Adipocyte (in vitro differentiated cells): Measurements from ENCODE around the gene ATF6B.
A peak's percentile ranks its signal among the peaks of the same experiment; 100 is the strongest.

Experiments used
- DNase-seq: peaks from one replicate; pipeline ENCODE4 v3.0.0-alpha.2; 2015; ENCODE audit warnings: low read depth
- H3K27me3 ChIP-seq: replicated peaks from 2 replicates; pipeline ENCODE4 v1.7.0; 2013; ENCODE audit warnings: mild to moderate bottlenecking, low read length, moderate library complexity; ENCODE audit not compliant: control insufficient read depth, insufficient read depth
- H3K36me3 ChIP-seq: 2 replicates; pipeline ENCODE4 v1.7.0; 2013; ENCODE audit warnings: low read length, mild to moderate bottlenecking, moderate library complexity; ENCODE audit not compliant: control insufficient read depth, insufficient read depth, severe bottlenecking
- H3K4me1 ChIP-seq: 2 replicates; pipeline ENCODE4 v1.7.0; 2013; ENCODE audit warnings: mild to moderate bottlenecking, low read length, moderate library complexity; ENCODE audit not compliant: control insufficient read depth, insufficient read depth
- H3K4me3 ChIP-seq: 2 replicates; pipeline ENCODE4 v1.7.0; 2013; ENCODE audit warnings: mild to moderate bottlenecking, low read length, moderate library complexity
- H3K9ac ChIP-seq: 2 replicates; pipeline ENCODE4 v1.7.0; 2013; ENCODE audit warnings: mild to moderate bottlenecking, low read length, moderate library complexity
- H3K9me3 ChIP-seq: 2 replicates; pipeline ENCODE4 v1.7.0; 2013; ENCODE audit warnings: mild to moderate bottlenecking, low read length, moderate library complexity; ENCODE audit not compliant: control insufficient read depth

Gene ATF6B

DNA sequence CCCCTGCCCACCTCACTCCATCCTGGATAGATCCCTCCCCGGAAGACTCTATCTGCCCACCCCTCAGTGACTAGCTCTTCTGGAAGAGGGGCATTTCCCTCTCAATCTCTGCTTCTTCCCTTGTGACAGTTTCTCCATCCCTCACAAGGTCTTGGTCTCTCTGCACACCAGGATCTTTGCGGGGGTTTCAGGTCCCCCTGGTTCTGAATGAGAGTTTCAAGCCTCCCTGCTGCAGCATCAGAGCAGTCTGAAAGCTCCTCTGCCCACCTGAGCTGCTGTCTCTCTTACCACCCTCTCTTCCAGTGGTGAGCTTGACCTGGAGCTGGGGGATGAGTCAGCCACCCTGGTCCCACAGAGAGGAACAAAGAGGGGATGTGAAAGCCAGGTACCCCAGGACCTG is 43.3 kb downstream of the ATF6B start:
- H3K36me3 ChIP-seq, result no peaks in the 10 kb centered on the region
- H3K27me3 ChIP-seq, result no peaks in the 10 kb centered on the region
- H3K9ac ChIP-seq, result no peak overlapping the region
- H3K4me3 ChIP-seq, result no peak overlapping the region
- H3K9me3 ChIP-seq, result no peaks in the 10 kb centered on the region
- H3K4me1 ChIP-seq, result peaks cover 50% of the 10 kb centered on the region
- no peak for DNase-seq

DNA sequence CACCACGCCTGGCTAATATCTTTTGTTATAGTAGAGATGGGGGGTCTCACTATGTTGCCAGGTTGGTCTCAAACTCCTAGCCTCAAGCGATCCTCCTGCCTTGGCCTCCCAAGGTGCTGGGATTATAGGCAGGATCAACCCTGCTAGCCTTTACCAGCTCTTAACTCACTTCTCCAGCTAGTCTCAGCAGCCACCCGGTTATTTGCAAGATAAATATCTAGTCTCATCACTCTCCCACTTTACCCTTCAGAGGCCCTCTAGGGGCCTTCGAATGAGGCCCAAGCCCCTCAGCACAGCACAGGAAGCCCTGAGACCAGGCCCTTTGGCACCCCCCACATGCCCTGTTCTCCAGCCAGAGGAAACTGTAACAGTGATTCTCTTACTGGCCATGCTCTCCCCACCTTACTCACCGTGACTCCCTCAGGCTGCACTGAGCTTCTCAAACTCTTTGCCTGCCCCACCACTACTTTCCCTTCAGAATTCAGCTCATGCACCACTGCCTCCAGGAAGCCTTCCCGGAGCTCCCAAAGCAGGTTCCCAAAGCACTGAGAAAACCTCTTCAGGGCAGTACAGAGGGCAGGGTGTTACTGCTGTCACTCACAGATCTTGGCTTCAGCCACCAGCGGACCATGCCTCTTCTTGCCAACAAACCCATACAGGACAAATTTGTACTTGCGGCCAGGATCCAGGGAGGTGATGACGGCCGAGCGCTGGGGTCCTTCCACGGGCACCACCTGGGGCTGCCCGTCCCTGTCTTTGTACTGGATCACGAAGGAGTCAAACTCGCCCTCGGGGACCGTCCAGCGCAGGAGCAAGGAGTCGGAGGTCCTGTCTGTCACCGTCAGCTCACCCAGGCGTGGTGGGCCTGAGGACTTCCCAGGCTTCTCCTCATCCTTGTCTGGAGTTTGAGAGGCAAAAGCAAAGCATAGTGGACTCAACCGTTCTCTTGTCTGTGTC is 44.0 kb downstream of the ATF6B start:
- Histone ChIP-seq H3K27me3 (no peaks in the 10 kb centered on the region), H3K9ac (peak overlapping the region; percentile 71), H3K4me1 (peaks cover 57% of the 10 kb centered on the region), H3K36me3 (no peaks in the 10 kb centered on the region), H3K4me3 (no peak overlapping the region), H3K9me3 (no peaks in the 10 kb centered on the region)
- DNase-seq, result no peak

DNA sequence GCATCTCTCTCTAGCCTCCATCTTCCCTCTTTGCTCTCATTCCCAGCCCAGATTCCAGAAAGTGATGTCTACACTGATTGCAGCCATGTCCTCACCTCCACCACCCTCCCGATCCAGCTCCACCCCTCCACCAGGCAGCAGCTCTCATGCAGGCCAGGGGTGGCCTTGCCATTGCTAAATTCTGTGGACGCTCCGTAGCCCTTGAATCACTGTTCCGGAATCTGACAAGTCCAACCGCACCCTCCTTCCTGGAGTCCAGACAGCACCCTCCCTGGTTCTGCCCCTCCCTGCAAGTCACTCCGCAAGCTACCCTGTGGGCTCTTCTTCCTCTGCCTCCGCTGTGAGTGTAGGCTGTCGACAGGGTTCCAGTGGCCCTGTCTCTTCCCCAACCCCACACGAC is 45.1 kb downstream of the ATF6B start:
- Histone ChIP-seq H3K36me3 (no peaks in the 10 kb centered on the region), H3K9me3 (no peaks in the 10 kb centered on the region), H3K27me3 (no peaks in the 10 kb centered on the region), H3K9ac (peak overlapping the region; percentile 71), H3K4me1 (peaks cover 57% of the 10 kb centered on the region), H3K4me3 (peak overlapping the region; percentile 43)
- DNase-seq, result no peak

DNA sequence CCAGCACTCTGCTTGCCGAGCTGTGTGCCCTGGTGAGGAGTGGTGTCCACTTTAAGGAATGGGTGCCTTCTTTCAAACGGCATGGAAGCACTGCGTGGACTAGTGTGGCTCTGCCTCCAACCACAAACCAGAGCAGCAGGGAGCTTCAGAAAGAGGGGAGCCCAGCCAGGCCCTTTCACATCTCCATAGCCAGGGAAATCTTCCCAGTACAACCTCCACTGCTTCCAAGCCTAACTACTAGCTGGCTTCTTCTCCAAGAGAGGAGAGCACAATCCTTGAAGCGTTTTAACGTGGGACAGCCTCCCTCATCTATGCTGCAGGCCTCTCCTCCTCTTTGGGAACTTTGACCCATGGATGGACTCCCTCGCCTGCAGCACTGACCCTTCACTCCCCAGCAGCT is 45.6 kb downstream of the ATF6B start:
- peak overlapping the region; percentile 0 for H3K4me3 ChIP-seq
- no peaks in the 10 kb centered on the region for H3K9me3 ChIP-seq
- no peak for DNase-seq
- H3K9ac ChIP-seq, result peak overlapping the region; percentile 43
- no peaks in the 10 kb centered on the region for H3K36me3 ChIP-seq
- H3K4me1 ChIP-seq, result peaks cover 57% of the 10 kb centered on the region
- H3K27me3 ChIP-seq, result no peaks in the 10 kb centered on the region

DNA sequence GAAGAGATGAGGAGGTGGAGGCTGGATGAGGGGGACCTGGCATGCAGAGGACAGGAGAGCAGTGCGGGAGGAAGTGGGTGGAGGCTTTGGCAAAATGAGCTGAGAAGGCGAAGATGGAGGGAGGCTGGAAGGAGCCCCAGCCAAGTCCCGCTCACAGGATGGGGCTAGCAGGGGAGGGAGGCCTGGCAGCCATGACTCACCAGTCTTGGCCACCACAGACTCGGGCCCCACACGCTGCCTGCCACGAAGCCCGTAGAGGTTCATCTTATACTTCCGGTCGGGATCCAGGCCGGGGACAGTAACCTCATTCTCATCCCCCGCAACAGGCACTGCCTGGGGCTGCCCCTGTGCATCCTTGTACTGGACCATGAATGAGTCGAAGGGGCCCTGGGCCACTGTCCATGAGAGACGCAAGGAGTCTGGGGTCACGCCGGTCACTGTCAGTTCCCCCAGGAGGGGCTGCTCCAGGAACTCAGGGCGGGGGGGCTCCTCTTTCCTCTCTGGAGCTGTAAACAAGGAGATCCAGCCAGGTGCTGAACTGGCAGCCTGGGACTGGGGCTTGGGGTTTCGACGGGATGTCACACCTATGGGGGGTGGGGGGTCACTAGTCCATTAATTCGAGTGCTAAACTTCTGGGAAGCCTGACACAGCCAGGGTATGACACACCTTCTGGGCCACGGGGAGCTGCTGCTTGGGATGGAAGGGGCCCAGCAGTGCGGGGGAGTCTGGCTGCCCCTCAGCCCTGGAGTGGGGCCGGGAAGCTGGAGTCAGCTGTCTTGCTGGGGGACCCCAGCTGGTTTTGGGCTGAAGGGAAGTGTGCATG is 46.7 kb downstream of the ATF6B start:
- Histone ChIP-seq H3K27me3 (no peaks in the 10 kb centered on the region), H3K9me3 (no peaks in the 10 kb centered on the region), H3K4me3 (no peak overlapping the region), H3K36me3 (no peaks in the 10 kb centered on the region), H3K4me1 (peaks cover 62% of the 10 kb centered on the region), H3K9ac (peak overlapping the region; percentile 43)
- peak; percentile 58 for DNase-seq

- DNase-seq, result peak; percentile 15
- H3K4me1 ChIP-seq, result peaks cover 72% of the 10 kb centered on the region
- no peaks in the 10 kb centered on the region for H3K27me3 ChIP-seq
- H3K9me3 ChIP-seq, result no peaks in the 10 kb centered on the region
- peak overlapping the region; percentile 64 for H3K9ac ChIP-seq
- no peaks in the 10 kb centered on the region for H3K36me3 ChIP-seq
- H3K4me3 ChIP-seq, result no peak overlapping the region
Measured at GRCh38 chr6:32079566-32080290, 48.3 kb downstream of the ATF6B start.

GRCh38 chr6:32076321-32076809 is 51.7 kb downstream of the ATF6B start:
- no peak overlapping the region for H3K9ac ChIP-seq
- H3K4me3 ChIP-seq, result no peak overlapping the region
- peak; percentile 68 for DNase-seq

GRCh38 chr6:32075781-32076180 is 52.3 kb downstream of the ATF6B start:
- no peak for DNase-seq

More at GRCh38 chr6:32076321-32076809, 51.7 kb downstream of the ATF6B start:
- H3K36me3 ChIP-seq, result no peaks in the 10 kb centered on the region
- H3K27me3 ChIP-seq, result no peaks in the 10 kb centered on the region
- H3K9me3 ChIP-seq, result no peaks in the 10 kb centered on the region
- H3K4me1 ChIP-seq, result peaks cover 45% of the 10 kb centered on the region

DNA sequence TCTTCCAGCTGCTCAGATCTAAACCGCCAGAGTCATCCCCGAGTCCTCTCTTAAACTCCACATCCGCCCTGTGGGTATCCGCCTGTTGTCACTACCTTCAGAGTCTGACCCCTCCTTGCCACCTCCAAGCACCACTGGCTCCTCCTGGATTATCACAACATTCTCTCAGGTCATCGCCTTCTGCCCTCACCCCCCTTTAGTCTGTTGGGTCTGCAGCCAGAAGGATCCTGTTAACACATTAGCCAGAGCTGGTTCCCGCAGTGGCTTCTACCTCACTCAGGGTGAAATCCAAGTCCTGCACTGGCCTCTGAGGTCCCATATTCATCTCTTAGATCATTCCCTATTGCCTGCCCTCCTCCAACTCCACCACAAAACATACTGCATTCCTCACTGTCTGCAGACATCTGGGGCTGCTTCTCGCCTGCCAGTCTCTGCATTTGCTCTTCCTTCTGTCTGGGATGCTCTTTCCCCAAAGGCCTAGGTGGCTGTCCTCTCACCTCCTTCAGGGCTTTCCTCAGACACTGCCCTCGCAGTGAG is 53.0 kb downstream of the ATF6B start:
- Histone ChIP-seq H3K9ac (no peak overlapping the region), H3K36me3 (no peaks in the 10 kb centered on the region), H3K4me1 (peaks cover 42% of the 10 kb centered on the region), H3K27me3 (no peaks in the 10 kb centered on the region), H3K4me3 (no peak overlapping the region), H3K9me3 (no peaks in the 10 kb centered on the region)
- no peak for DNase-seq

More at GRCh38 chr6:32075781-32076180, 52.3 kb downstream of the ATF6B start:
- peaks cover 44% of the 10 kb centered on the region for H3K4me1 ChIP-seq
- H3K9me3 ChIP-seq, result no peaks in the 10 kb centered on the region
- H3K27me3 ChIP-seq, result no peaks in the 10 kb centered on the region
- H3K9ac ChIP-seq, result no peak overlapping the region
- H3K4me3 ChIP-seq, result no peak overlapping the region
- no peaks in the 10 kb centered on the region for H3K36me3 ChIP-seq

GRCh38 chr6:32073613-32074012 is 54.4 kb downstream of the ATF6B start:
- H3K4me1 ChIP-seq, result peaks cover 31% of the 10 kb centered on the region
- no peak overlapping the region for H3K9ac ChIP-seq
- no peaks in the 10 kb centered on the region for H3K27me3 ChIP-seq
- H3K4me3 ChIP-seq, result no peak overlapping the region
- no peak for DNase-seq
- H3K36me3 ChIP-seq, result no peaks in the 10 kb centered on the region
- H3K9me3 ChIP-seq, result no peaks in the 10 kb centered on the region
